Spleen (tissue), 11 donors: ENCODE measurements around the gene MYLK2. TPM values are rescaled to one million over a fixed set of nuclear protein-coding genes. Genes with fewer than 3 reads are reported as not detected.

Source experiments
- DNase-seq: peaks from one replicate; pipeline ENCODE4 v3.0.0-alpha.2; 2020
- H3K27ac ChIP-seq, 8 donors: fragments of 200-600 bp; sonication (generic) in 7 of 8; 1 replicate in 4 of 8; 2 replicates in 4 of 8; pipeline versions ENCODE4 v1.5.0 to v1.8.0; 2016 to 2021; ENCODE audit warnings: inconsistent platforms in 4 of 8, mild to moderate bottlenecking in 4 of 8, moderate library complexity in 1 of 8
- H3K27me3 ChIP-seq, 7 donors: fragments of 200-600 bp; sonication (generic) in 6 of 7; replicated peaks in 1 of 7; 1 replicate in 4 of 7; 2 replicates in 3 of 7; pipeline versions ENCODE4 v1.5.0 to v1.8.0; 2016 to 2021; ENCODE audit warnings: inconsistent platforms in 3 of 7, mild to moderate bottlenecking in 1 of 7
- H3K36me3 ChIP-seq, 6 donors: fragments of 200-600 bp; sonication (generic) in 5 of 6; 1 replicate in 4 of 6; 2 replicates in 2 of 6; pipeline versions ENCODE4 v1.5.0 to v1.8.0; 2016 to 2021; ENCODE audit warnings: inconsistent platforms in 2 of 6
- H3K4me1 ChIP-seq, 6 donors: fragments of 200-600 bp; sonication (generic) in 5 of 6; 1 replicate in 3 of 6; 2 replicates in 3 of 6; pipeline versions ENCODE4 v1.5.0 to v1.8.0; 2016 to 2021; ENCODE audit warnings: inconsistent platforms in 3 of 6
- H3K4me3 ChIP-seq, 8 donors: fragments of 200-600 bp; sonication (generic) in 7 of 8; 1 replicate in 4 of 8; 2 replicates in 4 of 8; pipeline versions ENCODE4 v1.5.0 to v1.8.0; 2016 to 2021; ENCODE audit warnings: inconsistent platforms in 4 of 8, mild to moderate bottlenecking in 4 of 8, moderate library complexity in 2 of 8
- H3K9me3 ChIP-seq, 8 donors: fragments of 200-600 bp; sonication (generic) in 7 of 8; 1 replicate in 4 of 8; 2 replicates in 4 of 8; pipeline versions ENCODE4 v1.5.0 to v1.8.0; 2016 to 2021; ENCODE audit warnings: inconsistent platforms in 4 of 8
- POLR2A ChIP-seq, 3 donors: fragments of 450-650 bp; IDR thresholded peaks; one replicate each; pipeline ENCODE4 v1.5.1; 2017; ENCODE audit warnings: antibody characterized with exemption in 3 of 3, mild to moderate bottlenecking in 1 of 3
- POLR2AphosphoS5 ChIP-seq, 3 donors: sonication (generic); formaldehyde crosslinking; IDR thresholded peaks; one replicate each; pipeline ENCODE4 v1.5.1; 2017; ENCODE audit warnings: antibody characterized with exemption in 3 of 3
- WGBS, 5 donors: extraction: QIAGEN DNeasy Blood & Tissue Kit in 3 of 5; methylation state at CpG; one replicate each; pipeline versions ENCODE4 v1.1.5 to v1.1.7; 2013 to 2018; 5-methylcytosine and 5-hydroxymethylcytosine counted together
- intact Hi-C: fragments of 100-400 bp; cut with DNase I; formaldehyde crosslinking; loops from one replicate; pipeline ENCODE4 v1.15.0; 2023; ENCODE audit warnings: low total_unique reads
- polyA plus RNA-seq, 3 donors: library from polyadenylated mRNA; stranded (reverse); fragments of 200-250 nt; gene quantifications; one replicate each; pipeline ENCODE4 v1.2.1, GENCODE V29; 2013
- total RNA-seq, 7 donors: library from RNA; depleted of rRNA in 3 of 7; stranded (reverse); fragments of >200 nt in 3 of 7; fragmentation: NEBNext Ultra II Directional in 4 of 7; extraction: Animal tissue kit (Norgen Biotek cat#: 25700) in 4 of 7; gene quantifications; one replicate each; pipeline versions ENCODE4 v1.1.0 to v1.2.1, GENCODE V29; 2016 to 2021
- TF ChIP-seq, protein P1 (sequence below), 11 experiments: fragments of 200-600 bp in 7 of 11; fragments of 450-650 bp in 4 of 11; sonication (generic) in 4 of 11; IDR thresholded peaks in 8 of 11; conservative IDR thresholded peaks in 3 of 11; 1 replicate in 7 of 11; 2 replicates in 4 of 11; pipeline versions ENCODE4 v1.4.0 to v1.8.0; 2016 to 2021; ENCODE audit warnings: antibody characterized with exemption in 11 of 11, inconsistent platforms in 4 of 11, mild to moderate bottlenecking in 1 of 11
- donor health status: healthy with polysubstance abuse.
- donor health status: DM: no; HTN: no; CAD: no; lungs with moderate emphysema.
- donor health status: DM: no; HTN: no; CAD: no.
- donor health status: Bipolar disorder and iron deficiency.
- donor health status: healthy.
- donor health status: DM: no; HTN: no; CAD: no.
- donor health status: DM: yes; HTN: yes; CAD: no.

Gene MYLK2
- total and polyA plus RNA-seq, 10 donors = 0.97 to 3.4 (median 2.0) TPM

DNA sequence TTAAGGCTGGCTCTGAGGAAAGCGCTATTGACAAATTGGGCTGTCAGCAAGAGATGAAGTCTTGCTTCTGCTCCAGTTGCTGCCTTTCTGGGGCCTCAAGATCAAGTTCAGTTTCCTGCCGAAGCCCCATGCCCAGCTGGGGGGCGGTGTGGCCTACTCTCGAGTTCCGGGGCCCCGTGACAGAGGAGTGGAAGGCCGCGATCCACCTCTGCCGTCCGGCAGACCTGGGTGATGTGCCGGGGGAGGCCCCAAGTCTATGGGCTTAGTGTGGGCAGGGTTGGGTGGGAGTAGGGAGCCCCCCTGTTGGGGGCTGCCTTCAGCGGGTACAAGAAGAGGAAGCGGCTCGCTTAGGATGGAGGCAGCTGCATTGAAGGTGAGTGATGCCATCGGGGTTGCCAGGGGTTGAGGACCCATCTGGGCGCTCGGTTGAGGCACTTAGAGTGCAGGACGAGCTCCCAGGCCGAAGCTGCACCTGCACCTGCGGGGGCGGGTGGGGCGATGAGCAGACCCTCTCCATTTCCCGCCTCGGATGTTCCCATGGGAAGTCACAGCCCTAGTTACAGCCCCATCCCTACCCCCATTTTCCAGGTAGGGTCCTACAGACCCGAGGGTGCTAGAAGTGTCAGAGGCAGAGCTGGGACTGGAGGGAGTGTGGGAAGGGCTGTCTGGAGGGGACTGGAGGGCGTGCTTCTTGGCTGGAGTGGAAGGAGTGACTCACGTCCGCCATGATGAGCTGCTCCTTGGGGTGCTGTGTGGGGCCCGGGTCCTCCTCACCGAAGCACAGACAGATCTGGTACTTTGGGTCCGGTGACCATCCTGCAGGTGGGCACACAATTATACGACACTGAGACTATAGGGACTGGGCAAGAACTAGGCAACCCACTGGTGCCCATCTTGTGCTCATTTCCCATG is 29.2 kb downstream of the MYLK2 start:
- intact Hi-C loops = no loop called here
- Histone ChIP-seq H3K36me3 (no peaks in the 10 kb centered on the region), H3K27me3 (peaks cover 0 to 41% (median 4%) of the 10 kb centered on the region in 7 donors), H3K4me1 (peaks cover 0 to 43% (median 12%) of the 10 kb centered on the region in 6 donors), H3K9me3 (no peaks in the 10 kb centered on the region), H3K4me3 (no peak overlapping the region), H3K27ac (no peak overlapping the region)
- 72 to 83% (median 79%) methylated on average over 24 to 32 of the region's 32 CpGs for WGBS, 5 donors
- no peak for DNase-seq
- TF ChIP-seq, protein P1, sequence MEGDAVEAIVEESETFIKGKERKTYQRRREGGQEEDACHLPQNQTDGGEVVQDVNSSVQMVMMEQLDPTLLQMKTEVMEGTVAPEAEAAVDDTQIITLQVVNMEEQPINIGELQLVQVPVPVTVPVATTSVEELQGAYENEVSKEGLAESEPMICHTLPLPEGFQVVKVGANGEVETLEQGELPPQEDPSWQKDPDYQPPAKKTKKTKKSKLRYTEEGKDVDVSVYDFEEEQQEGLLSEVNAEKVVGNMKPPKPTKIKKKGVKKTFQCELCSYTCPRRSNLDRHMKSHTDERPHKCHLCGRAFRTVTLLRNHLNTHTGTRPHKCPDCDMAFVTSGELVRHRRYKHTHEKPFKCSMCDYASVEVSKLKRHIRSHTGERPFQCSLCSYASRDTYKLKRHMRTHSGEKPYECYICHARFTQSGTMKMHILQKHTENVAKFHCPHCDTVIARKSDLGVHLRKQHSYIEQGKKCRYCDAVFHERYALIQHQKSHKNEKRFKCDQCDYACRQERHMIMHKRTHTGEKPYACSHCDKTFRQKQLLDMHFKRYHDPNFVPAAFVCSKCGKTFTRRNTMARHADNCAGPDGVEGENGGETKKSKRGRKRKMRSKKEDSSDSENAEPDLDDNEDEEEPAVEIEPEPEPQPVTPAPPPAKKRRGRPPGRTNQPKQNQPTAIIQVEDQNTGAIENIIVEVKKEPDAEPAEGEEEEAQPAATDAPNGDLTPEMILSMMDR (IDR thresholded peaks at IDR 0.05 in 8 of 11, conservative IDR thresholded peaks at IDR 0.05 in 3 of 11) = no peak
- no peak for TF ChIP-seq POLR2AphosphoS5 (IDR thresholded peaks at IDR 0.05)
- no peak for TF ChIP-seq POLR2A (IDR thresholded peaks at IDR 0.05)

DNA sequence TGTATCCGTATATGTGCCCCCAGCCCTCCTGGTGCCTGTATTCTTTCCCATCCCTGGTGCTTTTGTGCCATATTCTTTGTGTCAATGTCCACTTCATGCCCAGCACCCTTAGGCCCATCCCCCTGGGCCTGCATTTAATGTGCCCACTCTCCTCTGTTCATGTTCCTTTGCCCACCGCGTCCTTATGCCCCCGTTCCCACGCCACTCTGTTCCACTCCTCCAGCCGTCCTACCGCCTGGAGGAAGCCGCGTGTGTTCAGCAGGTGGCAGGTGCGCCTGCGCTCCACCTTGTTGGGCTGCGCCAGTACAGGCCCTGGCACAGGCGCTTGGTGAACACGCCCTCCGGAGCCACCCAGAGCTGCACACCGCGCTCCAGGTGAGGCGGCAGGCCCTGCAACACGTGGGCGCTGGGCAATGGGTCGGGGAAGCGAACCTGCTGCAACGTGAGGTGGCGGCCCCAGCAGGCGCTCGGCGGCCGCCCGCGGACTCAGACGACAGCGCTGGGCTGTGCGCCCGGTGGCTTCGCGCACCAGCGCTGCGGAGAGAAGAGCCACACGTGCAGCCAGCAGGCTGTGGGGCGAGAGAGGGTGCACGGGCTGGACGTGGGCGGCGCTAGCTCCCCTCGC is 30.3 kb downstream of the MYLK2 start:
- peaks cover 0 to 32% (median 10%) of the 10 kb centered on the region in 6 donors for H3K4me1 ChIP-seq
- WGBS, 5 donors = 45 to 77% (median 51%) methylated on average over 28 to 45 of the region's 45 CpGs
- H3K4me3 ChIP-seq = no peak overlapping the region
- H3K9me3 ChIP-seq = no peaks in the 10 kb centered on the region
- no peak for DNase-seq
- H3K36me3 ChIP-seq = no peaks in the 10 kb centered on the region
- peaks cover 0 to 41% (median 4%) of the 10 kb centered on the region in 7 donors for H3K27me3 ChIP-seq
- intact Hi-C loops = no loop called here
- H3K27ac ChIP-seq = no peak overlapping the region
- TF ChIP-seq, protein P1 (IDR thresholded peaks at IDR 0.05 in 8 of 11, conservative IDR thresholded peaks at IDR 0.05 in 3 of 11) = no peak
- TF ChIP-seq POLR2A (IDR thresholded peaks at IDR 0.05) = no peak
- TF ChIP-seq POLR2AphosphoS5 (IDR thresholded peaks at IDR 0.05) = no peak

DNA sequence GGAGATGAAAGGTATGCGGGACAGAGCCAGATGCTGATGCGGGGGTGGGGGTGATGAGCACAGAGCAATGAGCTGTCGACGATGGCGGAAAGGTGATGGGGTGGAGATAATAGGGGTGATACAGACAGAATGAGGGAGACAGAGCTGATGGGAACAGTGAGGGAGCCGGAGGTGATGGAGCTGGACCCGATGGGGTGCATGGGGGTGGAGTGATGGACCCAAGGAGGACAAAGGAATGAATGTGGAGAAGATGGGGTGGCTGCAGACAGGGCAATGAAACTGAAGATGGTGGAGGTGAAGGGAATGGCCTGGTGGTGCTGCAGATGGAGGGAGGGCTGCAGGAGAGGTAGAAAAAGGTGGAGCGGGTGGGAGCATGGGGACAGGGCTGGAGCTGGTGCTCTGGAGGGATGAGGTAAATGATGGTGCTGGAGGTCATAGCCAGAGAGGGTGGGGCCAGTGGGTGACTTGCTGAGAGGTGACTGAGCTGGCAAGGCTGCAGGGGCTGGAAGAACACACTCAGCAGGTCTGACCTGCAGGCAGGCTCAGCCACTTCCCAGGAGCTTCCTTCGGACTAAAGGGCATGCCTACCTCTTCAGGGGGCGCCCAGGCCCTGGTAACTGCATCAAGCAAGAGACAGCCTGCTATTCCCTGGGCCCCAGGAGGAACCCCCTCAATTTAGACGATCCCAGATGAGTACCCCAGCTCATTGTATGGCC is 32.2 kb downstream of the MYLK2 start:
- H3K4me1 ChIP-seq = peaks cover 0 to 13% (median 7%) of the 10 kb centered on the region in 6 donors
- no peak overlapping the region for H3K27ac ChIP-seq
- intact Hi-C loops = loop anchor here (10.0 kb wide), 2 partner anchors 103 to 243 kb away; partner anchors contain the start of gene PDRG1
- H3K27me3 ChIP-seq = peaks cover 0 to 41% (median 4%) of the 10 kb centered on the region in 7 donors
- H3K9me3 ChIP-seq = no peaks in the 10 kb centered on the region
- DNase-seq = no peak
- no peak for TF ChIP-seq POLR2AphosphoS5 (IDR thresholded peaks at IDR 0.05)
- TF ChIP-seq, protein P1 (IDR thresholded peaks at IDR 0.05 in 8 of 11, conservative IDR thresholded peaks at IDR 0.05 in 3 of 11) = no peak
- no peak for TF ChIP-seq POLR2A (IDR thresholded peaks at IDR 0.05)
- no peak overlapping the region for H3K4me3 ChIP-seq
- WGBS, 5 donors = 78 to 84% (median 81%) methylated on average over 11 of the region's 11 CpGs
- no peaks in the 10 kb centered on the region for H3K36me3 ChIP-seq
